HG03575 (cell line): ENCODE data around the gene RUNX2.
"Not testable (repeated sequence)": the region's sequence is repeated elsewhere in the genome, so short reads cannot be mapped to it uniquely, and the experiment has no call there.

Experiments used
- ATAC-seq: cut with Tn5 transposase; IDR thresholded peaks from one replicate; pipeline ENCODE4 v1.9.1; 2021; ENCODE audit not compliant: unreplicated experiment, insufficient number of reproducible peaks, low FRiP score; ENCODE audit errors: extremely low read depth

The RUNX2 gene

GRCh38 chr6:45558858-45559257 lies 230.7 kb downstream of the RUNX2 start:
- no peak for ATAC-seq

- not testable (repeated sequence) for ATAC-seq
These were observed 232.2 kb downstream of the RUNX2 start for GRCh38 chr6:45560321-45560820.

GRCh38 chr6:45562171-45562570 lies 234.0 kb downstream of the RUNX2 start:
- ATAC-seq = no peak

DNA sequence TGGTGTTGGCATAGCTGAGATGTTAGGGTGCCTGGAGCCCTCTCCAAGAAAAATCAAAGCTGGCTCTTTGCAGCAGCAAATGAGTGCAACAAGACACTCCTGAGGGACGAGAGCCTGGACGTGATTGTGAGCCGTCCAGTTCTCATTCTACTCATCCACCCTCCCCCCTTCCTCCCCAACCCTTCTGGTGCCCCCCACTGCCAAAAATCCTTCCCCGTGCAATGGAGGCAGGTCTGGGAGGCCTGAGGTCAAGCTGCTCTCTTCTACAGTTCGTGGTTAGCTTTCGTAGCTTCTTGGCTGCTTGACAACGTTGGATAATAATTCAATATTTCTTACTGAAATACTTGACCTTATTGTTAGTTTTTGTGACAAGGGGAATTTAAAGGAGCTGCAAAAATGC lies 234.9 kb downstream of the RUNX2 start:
- ATAC-seq = no peak

DNA sequence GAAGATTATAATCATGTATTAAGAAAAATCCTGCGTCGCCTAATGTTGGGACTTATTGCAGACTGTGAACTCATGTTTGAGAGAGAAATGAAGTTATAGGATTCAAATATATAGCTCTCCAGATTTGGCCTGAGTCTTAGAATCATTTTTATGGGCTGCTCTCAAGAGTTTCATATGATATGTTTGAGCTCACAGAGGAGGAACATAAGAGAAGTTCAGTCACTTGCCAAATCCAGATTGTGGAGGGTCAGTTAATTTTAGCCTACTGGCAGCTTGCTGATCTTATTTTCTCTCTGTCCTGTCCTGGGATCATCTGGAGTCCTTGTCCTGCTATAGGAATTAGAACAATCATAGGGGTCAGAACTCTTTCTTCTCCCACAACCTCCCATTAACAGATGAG lies 235.7 kb downstream of the RUNX2 start:
- ATAC-seq = no peak

DNA sequence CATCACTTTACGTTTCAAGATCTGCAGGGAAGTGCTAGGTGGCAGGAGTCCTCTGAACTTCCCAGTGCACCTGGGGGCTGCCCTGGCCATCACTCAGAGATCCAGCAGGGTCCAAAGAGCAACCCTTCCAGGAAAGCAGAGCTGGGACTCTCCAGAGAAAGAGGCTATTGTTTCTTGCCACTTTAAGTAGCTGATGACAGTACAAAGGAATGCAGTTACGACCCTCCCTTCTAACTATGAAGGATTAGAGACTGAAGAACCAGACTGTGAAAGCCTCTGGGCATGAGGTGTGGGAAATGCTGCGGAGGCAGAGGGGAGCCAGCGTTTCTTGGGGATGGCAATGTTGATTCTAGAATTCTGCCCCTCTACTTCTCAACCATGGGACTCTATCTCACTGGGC lies 238.8 kb downstream of the RUNX2 start:
- ATAC-seq = no peak

- ATAC-seq = no peak
These were observed 239.7 kb downstream of the RUNX2 start for GRCh38 chr6:45567879-45568278.

- ATAC-seq = no peak
These were observed 240.5 kb downstream of the RUNX2 start for GRCh38 chr6:45568626-45569025.

GRCh38 chr6:45569210-45569945 lies 241.2 kb downstream of the RUNX2 start:
- no peak for ATAC-seq

GRCh38 chr6:45571159-45571558 lies 243.0 kb downstream of the RUNX2 start:
- ATAC-seq = no peak

GRCh38 chr6:45572833-45573232 lies 244.7 kb downstream of the RUNX2 start:
- no peak for ATAC-seq

DNA sequence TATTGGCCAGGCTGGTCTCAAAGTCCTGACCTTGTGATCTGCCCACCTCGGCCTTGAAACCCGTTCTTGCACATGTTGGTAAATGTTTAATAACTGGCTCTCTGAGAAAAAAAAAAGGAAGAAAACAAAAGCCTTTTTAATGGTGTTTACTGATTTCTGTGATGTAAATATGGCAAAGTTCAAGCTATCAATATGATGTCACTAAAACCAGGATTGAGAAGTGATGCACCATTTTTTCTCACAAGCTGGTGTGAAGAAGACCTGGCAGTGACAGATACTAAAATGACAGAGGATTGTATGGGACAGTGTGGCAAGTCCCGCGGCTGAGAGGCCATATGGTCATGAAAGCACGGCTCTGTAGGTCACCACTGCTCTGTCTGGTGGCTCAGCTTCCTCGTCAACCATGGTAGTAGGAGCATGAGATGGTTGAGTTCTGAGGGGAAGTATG lies 245.9 kb downstream of the RUNX2 start:
- ATAC-seq = no peak

DNA sequence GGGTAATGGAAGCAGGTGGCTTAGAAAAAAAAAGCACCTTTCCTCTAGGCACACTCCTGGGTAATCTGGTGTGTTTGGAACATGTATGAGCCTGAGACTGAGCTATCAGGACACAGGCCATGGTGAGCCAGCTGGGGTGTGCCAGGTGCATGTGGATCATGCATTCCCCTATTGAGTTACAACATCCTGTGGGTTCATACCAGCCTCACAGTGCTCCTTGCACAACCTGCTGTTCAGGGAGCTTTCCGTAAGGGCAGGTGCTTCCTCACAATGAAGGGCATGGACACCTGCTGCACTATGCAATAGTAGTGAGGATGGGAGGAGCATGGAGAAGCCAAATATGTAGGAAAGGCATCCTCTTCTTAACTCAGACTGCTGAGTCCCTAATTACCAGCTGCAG lies 246.8 kb downstream of the RUNX2 start:
- no peak for ATAC-seq

DNA sequence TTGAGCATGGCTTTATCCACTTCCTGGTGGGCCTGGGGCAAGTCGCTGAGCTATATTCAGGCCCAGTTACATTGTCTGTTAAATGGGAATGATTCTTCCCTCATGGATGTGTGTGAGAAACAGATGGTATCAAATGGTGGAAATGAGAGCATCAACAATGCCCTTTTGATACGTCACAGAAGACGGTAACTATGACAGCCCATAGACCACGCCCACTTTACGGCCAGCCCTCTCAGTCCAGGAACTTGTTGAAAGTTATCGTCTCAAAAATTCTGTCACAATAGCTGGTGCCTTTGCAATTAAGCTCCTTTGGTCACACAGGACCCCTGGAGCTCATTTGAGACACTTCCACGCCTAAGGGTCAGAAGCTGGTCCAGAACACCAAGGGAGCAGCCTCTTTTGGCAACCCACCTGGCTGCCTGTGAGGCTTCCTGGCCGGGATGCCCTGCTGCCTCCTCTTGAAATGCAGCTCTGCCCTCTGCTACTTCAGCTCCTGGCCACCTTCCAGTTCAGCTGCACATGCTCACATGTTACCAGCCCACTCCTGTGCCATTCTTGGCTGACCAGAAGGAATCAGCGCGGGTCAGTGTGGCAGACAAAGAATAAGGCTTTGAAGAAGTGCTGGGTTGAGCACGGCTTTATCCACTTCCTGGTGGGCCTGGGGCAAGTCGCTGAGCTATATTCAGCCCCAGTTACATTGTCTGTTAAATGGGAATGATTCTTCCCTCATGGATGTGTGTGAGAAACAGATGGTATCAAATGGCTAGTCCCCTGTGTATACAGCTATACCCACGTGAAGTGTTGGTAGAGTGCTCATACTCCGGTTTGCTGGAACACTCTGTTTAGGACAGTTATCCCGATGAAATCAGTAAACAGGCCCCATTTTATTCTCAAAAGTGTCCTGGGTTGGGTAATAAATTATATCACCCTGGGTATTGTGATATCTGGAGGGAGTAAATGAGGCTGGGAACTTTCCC lies 248.8 kb downstream of the RUNX2 start:
- ATAC-seq = no peak

GRCh38 chr6:45577836-45578504 lies 249.8 kb downstream of the RUNX2 start:
- no peak for ATAC-seq

- ATAC-seq = no peak
These were observed 256.0 kb downstream of the RUNX2 start for GRCh38 chr6:45584127-45584526.

GRCh38 chr6:45586216-45587171 lies 258.4 kb downstream of the RUNX2 start:
- ATAC-seq = no peak
